22Rv1 (cell line): ENCODE results near the gene RSPH1.

ENCODE experiments used
- ZFX ChIP-seq: fragments of 450-650 bp; IDR thresholded peaks from 2 replicates; pipeline ENCODE4 v1.6.1; 2017; ENCODE audit warnings: antibody characterized with exemption, borderline replicate concordance
- TF ChIP-seq, protein P1 (sequence below): fragments of 450-650 bp; IDR thresholded peaks from 2 replicates; pipeline ENCODE4 v1.5.1; 2017; ENCODE audit warnings: mild to moderate bottlenecking

- TF ChIP-seq, protein P1, sequence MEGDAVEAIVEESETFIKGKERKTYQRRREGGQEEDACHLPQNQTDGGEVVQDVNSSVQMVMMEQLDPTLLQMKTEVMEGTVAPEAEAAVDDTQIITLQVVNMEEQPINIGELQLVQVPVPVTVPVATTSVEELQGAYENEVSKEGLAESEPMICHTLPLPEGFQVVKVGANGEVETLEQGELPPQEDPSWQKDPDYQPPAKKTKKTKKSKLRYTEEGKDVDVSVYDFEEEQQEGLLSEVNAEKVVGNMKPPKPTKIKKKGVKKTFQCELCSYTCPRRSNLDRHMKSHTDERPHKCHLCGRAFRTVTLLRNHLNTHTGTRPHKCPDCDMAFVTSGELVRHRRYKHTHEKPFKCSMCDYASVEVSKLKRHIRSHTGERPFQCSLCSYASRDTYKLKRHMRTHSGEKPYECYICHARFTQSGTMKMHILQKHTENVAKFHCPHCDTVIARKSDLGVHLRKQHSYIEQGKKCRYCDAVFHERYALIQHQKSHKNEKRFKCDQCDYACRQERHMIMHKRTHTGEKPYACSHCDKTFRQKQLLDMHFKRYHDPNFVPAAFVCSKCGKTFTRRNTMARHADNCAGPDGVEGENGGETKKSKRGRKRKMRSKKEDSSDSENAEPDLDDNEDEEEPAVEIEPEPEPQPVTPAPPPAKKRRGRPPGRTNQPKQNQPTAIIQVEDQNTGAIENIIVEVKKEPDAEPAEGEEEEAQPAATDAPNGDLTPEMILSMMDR: no peak
- no peak for TF ChIP-seq ZFX
These were observed 26.2 kb upstream of the RSPH1 start for GRCh38 chr21:42522271-42522670.
